OCI-LY7 (cell line): ENCODE measurements around the gene DNAJC6. TPM values are rescaled to one million over a fixed set of nuclear protein-coding genes. Genes with fewer than 3 reads are reported as not detected.

Source experiments
- BruUV-seq: library from RNA; stranded (reverse); fragments of 400-500 nt; replicated peaks from 2 replicates; lab custom pipeline; 2021; lab: Mats Ljungman, UMichigan
- CTCF ChIA-PET: fragments of 300-600 bp; sonication (Branson Sonifier 250); formaldehyde crosslinking; loops from one replicate; lab custom pipeline; 2022; ENCODE audit warnings: antibody characterized with exemption; ENCODE audit not compliant: unreplicated experiment; lab: Charles Lee
- POLR2A ChIA-PET: fragments of 300-600 bp; sonication (Branson Sonifier 250); formaldehyde crosslinking; loops from one replicate; lab custom pipeline; 2022; ENCODE audit warnings: antibody characterized with exemption; lab: Charles Lee
- DNase-seq: peaks from one replicate; pipeline ENCODE4 v3.0.0-alpha.2; 2015; ENCODE audit warnings: low spot score
- H2AFZ ChIP-seq: fragments of 200-600 bp; sonication (generic), shearing (Covaris generic); 2 replicates; pipeline ENCODE4 v1.6.1; 2014; ENCODE audit warnings: mild to moderate bottlenecking, antibody characterized with exemption, low read length, moderate library complexity
- H3K27ac ChIP-seq: fragments of 200-600 bp; sonication (generic); 2 replicates; pipeline ENCODE4 v1.5.1; 2014; ENCODE audit warnings: mixed run types, low read depth, mild to moderate bottlenecking, moderate library complexity, low read length, inconsistent platforms; ENCODE audit not compliant: poor library complexity, severe bottlenecking
- H3K36me3 ChIP-seq: fragments of 200-600 bp; sonication (generic); 2 replicates; pipeline ENCODE4 v1.6.1; 2014; ENCODE audit warnings: mild to moderate bottlenecking, antibody characterized with exemption, low read length, moderate library complexity, mixed read lengths; ENCODE audit not compliant: insufficient read depth
- H3K4me1 ChIP-seq: fragments of 200-600 bp; sonication (generic); 2 replicates; pipeline ENCODE4 v1.5.1; 2014; ENCODE audit warnings: mild to moderate bottlenecking, low read length; ENCODE audit not compliant: insufficient read depth, poor library complexity, severe bottlenecking
- H3K4me2 ChIP-seq: fragments of 200-600 bp; sonication (generic); 2 replicates; pipeline ENCODE4 v1.6.1; 2014; ENCODE audit warnings: mild to moderate bottlenecking, low read length
- H3K4me3 ChIP-seq: fragments of 200-600 bp; sonication (generic); 2 replicates; pipeline ENCODE4 v1.5.1; 2014; ENCODE audit warnings: mild to moderate bottlenecking, low read depth, low read length; ENCODE audit not compliant: poor library complexity, severe bottlenecking
- H3K79me2 ChIP-seq: fragments of 200-600 bp; sonication (generic); 2 replicates; pipeline ENCODE4 v1.6.1; 2016; ENCODE audit warnings: low read depth, mild to moderate bottlenecking, low read length, moderate library complexity, mixed read lengths; ENCODE audit not compliant: insufficient read depth
- H3K9me2 ChIP-seq: fragments of 200-600 bp; sonication (generic); 2 replicates; pipeline ENCODE4 v1.6.1; 2016; ENCODE audit warnings: mild to moderate bottlenecking, low read length, mixed read lengths; ENCODE audit not compliant: insufficient read depth
- H3K9me3 ChIP-seq: fragments of 200-600 bp; sonication (generic); 2 replicates; pipeline ENCODE4 v1.6.1; 2014; ENCODE audit warnings: mild to moderate bottlenecking, mixed run types, low read length, mixed read lengths
- H4K20me1 ChIP-seq: fragments of 200-600 bp; sonication (generic); 2 replicates; pipeline ENCODE4 v1.6.1; 2014; ENCODE audit warnings: mild to moderate bottlenecking, antibody characterized with exemption, low read length, moderate library complexity, mixed read lengths; ENCODE audit not compliant: insufficient read depth
- CTCF ChIP-seq: fragments of 200-600 bp; sonication (generic); conservative IDR thresholded peaks from 2 replicates; pipeline ENCODE4 v1.5.1; 2014; ENCODE audit warnings: mild to moderate bottlenecking, antibody characterized with exemption, low read length, moderate library complexity, mixed read lengths
- EZH2phosphoT487 ChIP-seq: fragments of 200-600 bp; sonication (generic); IDR thresholded peaks from 2 replicates; pipeline ENCODE4 v1.6.1; 2018; ENCODE audit warnings: low read depth, borderline replicate concordance, mild to moderate bottlenecking, mixed run types, antibody characterized with exemption, low read length, moderate library complexity, mixed read lengths
- intact Hi-C: fragments of 100-400 bp; cut with micrococcal nuclease; formaldehyde crosslinking; loops from one replicate; pipeline ENCODE4 v1.10.0; 2022; ENCODE audit not compliant: unreplicated experiment
- total RNA-seq, 2 experiments: library from RNA; depleted of rRNA in 1 of 2; stranded (reverse); fragments of >200 nt in 1 of 2; shearing (Covaris generic) in 1 of 2; gene quantifications; 2 replicates each; pipeline ENCODE4 v1.2.3, GENCODE V29; 2014 to 2022

The DNAJC6 gene
- total RNA-seq, 2 experiments from 2014 or later = 6.6 to 10.2 TPM

GRCh38 chr1:65424573-65424889 lies 115.2 kb downstream of the DNAJC6 start:
- no peaks in the 10 kb centered on the region for H3K9me2 ChIP-seq
- no peak overlapping the region for H2AFZ ChIP-seq
- H3K4me2 ChIP-seq = no peak overlapping the region
- H3K4me3 ChIP-seq = no peak overlapping the region
- intact Hi-C loops = loop anchor here (5.0 kb wide), 3 partner anchors 357 to 848 kb away; partner anchors contain the start of gene JAK1
- CTCF ChIA-PET = no interaction called here
- no peak for DNase-seq
- peaks cover 11% of the 10 kb centered on the region for H3K4me1 ChIP-seq
- peaks cover 20% of the 10 kb centered on the region; the same call in 1 of the 2 replicates for H3K79me2 ChIP-seq
- H3K36me3 ChIP-seq = peaks cover 20% of the 10 kb centered on the region
- no peaks in the 10 kb centered on the region for H3K9me3 ChIP-seq
- no peaks in the 10 kb centered on the region for H4K20me1 ChIP-seq
- H3K27ac ChIP-seq = no peak overlapping the region
- POLR2A ChIA-PET = no interaction called here
- BruUV-seq = no TSS peak
- TF ChIP-seq EZH2phosphoT487 = no peak
- no peak for TF ChIP-seq CTCF

DNA sequence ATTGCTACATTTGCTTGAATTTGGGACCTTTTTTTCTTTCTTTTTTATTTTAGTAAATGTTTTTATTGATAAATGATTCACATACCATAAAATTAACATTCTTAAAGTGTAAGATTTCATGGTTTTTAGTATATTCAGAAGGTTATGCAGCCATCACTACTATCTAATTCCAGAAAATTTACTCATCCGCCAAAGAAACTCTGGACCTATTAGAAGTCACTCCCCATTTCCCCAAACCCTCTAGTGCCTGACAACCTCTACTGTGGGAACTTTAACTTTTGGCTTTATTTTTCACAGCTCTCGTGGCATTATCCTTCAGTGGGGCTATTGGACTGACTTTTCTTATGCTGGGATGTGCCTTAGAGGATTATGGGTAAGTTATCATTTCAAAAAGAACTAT lies 115.7 kb downstream of the DNAJC6 start:
- intact Hi-C loops = no loop called here
- Histone ChIP-seq H3K36me3 (peaks cover 24% of the 10 kb centered on the region), H4K20me1 (no peaks in the 10 kb centered on the region), H3K27ac (no peak overlapping the region), H3K9me2 (no peaks in the 10 kb centered on the region), H3K9me3 (no peaks in the 10 kb centered on the region), H3K4me1 (peaks cover 10% of the 10 kb centered on the region), H3K4me3 (no peak overlapping the region), H2AFZ (no peak overlapping the region), H3K4me2 (no peak overlapping the region), H3K79me2 (peaks cover 20% of the 10 kb centered on the region; the same call in 1 of the 2 replicates)
- BruUV-seq = no TSS peak
- DNase-seq = no peak
- TF ChIP-seq CTCF = no peak
- no peak for TF ChIP-seq EZH2phosphoT487
- POLR2A ChIA-PET = no interaction called here
- CTCF ChIA-PET = no interaction called here

DNA sequence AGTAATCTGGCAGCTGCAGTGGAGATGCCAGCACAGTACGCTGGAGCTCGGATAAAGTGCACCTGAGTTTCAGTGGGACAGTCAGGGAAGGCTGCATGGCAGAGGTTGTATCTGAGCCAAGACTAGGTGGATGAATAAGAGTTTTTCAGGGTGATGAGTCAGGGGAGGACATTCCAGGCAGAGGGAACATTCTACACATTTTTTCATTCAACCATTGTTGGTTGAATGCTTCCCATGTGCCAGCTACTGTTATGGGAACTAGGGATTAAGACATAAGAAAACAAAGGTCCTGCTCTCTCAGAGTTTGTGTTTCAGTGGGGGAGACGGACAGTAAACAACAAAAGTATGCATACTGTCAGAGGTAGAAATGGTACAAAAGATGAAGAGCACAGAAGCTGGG lies 116.4 kb downstream of the DNAJC6 start:
- Histone ChIP-seq H2AFZ (no peak overlapping the region), H3K4me1 (peaks cover 10% of the 10 kb centered on the region), H3K36me3 (peaks cover 31% of the 10 kb centered on the region), H3K4me3 (no peak overlapping the region), H3K9me3 (no peaks in the 10 kb centered on the region), H4K20me1 (no peaks in the 10 kb centered on the region), H3K9me2 (no peaks in the 10 kb centered on the region), H3K4me2 (no peak overlapping the region), H3K27ac (no peak overlapping the region), H3K79me2 (peaks cover 20% of the 10 kb centered on the region; the same call in 1 of the 2 replicates)
- POLR2A ChIA-PET = no interaction called here
- CTCF ChIA-PET = no interaction called here
- DNase-seq = no peak
- intact Hi-C loops = no loop called here
- BruUV-seq = no TSS peak
- TF ChIP-seq CTCF (no peak), EZH2phosphoT487 (no peak)
